ENCODE measurements around the gene TMEM38B. TPM values are rescaled to one million over a fixed set of nuclear protein-coding genes. Genes with fewer than 3 reads are reported as not detected.
"Not testable (repeated sequence)": the region's sequence is repeated elsewhere in the genome, so short reads cannot be mapped to it uniquely, and the experiment has no call there.

TMEM38B gene
- total RNA-seq, 1 experiment from 2014 or later = 12.5 TPM

DNA sequence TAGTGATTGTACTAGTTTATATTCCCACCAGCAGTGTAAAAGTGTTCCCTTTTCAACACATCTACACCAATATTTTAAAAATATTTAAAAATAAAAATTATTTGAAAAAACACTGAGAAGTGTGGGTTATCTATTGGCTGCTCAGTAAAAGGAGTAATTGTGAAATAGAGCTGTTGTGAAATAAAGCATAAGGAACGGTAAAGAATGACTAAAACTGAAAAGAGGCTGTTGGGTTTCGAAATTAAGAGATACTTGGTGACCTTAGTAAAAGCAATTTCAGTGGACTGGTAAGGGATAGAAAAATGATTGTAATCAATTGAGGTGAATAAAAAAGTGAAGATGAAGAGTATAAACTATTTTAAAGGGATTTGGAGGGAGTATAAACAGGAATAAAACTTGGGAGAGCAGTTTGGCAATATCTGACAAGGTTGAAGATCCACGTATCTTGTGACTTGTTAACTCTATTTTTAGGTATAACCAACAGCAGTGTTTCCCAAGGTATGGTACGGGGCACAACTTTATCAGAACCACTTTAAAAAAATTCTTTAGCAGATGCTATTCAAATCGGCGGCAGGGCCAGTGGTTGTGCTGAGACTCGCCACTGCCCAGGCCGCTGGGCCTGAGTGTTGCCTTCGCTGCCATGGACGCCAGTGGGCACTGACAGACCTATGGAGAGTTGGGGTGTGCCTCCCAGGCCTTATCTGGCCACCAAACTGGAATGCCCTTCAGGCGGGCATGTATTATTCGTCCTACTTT, 63.3 kb downstream of the TMEM38B start:
- peaks cover 6% of the 10 kb centered on the region for H3K4me1 Mint-ChIP-seq (ENCODE audit: insufficient read depth, unreplicated experiment)
- H3K27me3 Mint-ChIP-seq (ENCODE audit: insufficient read depth, unreplicated experiment) = no peaks in the 10 kb centered on the region
- TF ChIP-seq, protein P1, sequence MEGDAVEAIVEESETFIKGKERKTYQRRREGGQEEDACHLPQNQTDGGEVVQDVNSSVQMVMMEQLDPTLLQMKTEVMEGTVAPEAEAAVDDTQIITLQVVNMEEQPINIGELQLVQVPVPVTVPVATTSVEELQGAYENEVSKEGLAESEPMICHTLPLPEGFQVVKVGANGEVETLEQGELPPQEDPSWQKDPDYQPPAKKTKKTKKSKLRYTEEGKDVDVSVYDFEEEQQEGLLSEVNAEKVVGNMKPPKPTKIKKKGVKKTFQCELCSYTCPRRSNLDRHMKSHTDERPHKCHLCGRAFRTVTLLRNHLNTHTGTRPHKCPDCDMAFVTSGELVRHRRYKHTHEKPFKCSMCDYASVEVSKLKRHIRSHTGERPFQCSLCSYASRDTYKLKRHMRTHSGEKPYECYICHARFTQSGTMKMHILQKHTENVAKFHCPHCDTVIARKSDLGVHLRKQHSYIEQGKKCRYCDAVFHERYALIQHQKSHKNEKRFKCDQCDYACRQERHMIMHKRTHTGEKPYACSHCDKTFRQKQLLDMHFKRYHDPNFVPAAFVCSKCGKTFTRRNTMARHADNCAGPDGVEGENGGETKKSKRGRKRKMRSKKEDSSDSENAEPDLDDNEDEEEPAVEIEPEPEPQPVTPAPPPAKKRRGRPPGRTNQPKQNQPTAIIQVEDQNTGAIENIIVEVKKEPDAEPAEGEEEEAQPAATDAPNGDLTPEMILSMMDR (IDR thresholded peaks at IDR 0.05; ENCODE audit: unreplicated experiment) = no peak
- H3K4me3 Mint-ChIP-seq (ENCODE audit: unreplicated experiment) = no peak overlapping the region
- peak; percentile 44 for DNase-seq (ENCODE audit: unreplicated experiment)
- H3K9me3 Mint-ChIP-seq (ENCODE audit: unreplicated experiment) = peaks cover 29% of the 10 kb centered on the region
- BruUV-seq (replicated peaks) = no TSS peak
- H3K27ac Mint-ChIP-seq (ENCODE audit: low read depth, unreplicated experiment) = no peak overlapping the region
- peaks cover 12% of the 10 kb centered on the region for H3K36me3 Mint-ChIP-seq (ENCODE audit: insufficient read depth, unreplicated experiment)
- intact Hi-C loops (cut with micrococcal nuclease) = no loop called here
- ChIA-PET CTCF (no interaction called here), POLR2A (no interaction called here)

- ChIA-PET POLR2A (interaction anchor here (0.6 kb wide), 1 partner anchor 1206 kb away, joined by 3 read pairs; no protein-coding TSS in a partner anchor), CTCF (no interaction called here)
- H3K27ac Mint-ChIP-seq (ENCODE audit: low read depth, unreplicated experiment) = no peak overlapping the region
- no peaks in the 10 kb centered on the region for H3K27me3 Mint-ChIP-seq (ENCODE audit: insufficient read depth, unreplicated experiment)
- peaks cover 7% of the 10 kb centered on the region for H3K9me3 Mint-ChIP-seq (ENCODE audit: unreplicated experiment)
- DNase-seq (ENCODE audit: unreplicated experiment) = peak; percentile 16
- peaks cover 6% of the 10 kb centered on the region for H3K4me1 Mint-ChIP-seq (ENCODE audit: insufficient read depth, unreplicated experiment)
- intact Hi-C loops (cut with micrococcal nuclease) = no loop called here
- BruUV-seq (replicated peaks) = no TSS peak
- no peak overlapping the region for H3K4me3 Mint-ChIP-seq (ENCODE audit: unreplicated experiment)
- H3K36me3 Mint-ChIP-seq (ENCODE audit: insufficient read depth, unreplicated experiment) = peaks cover 11% of the 10 kb centered on the region
- TF ChIP-seq, protein P1 (IDR thresholded peaks at IDR 0.05; ENCODE audit: unreplicated experiment) = no peak
Observed at GRCh38 chr9:105760053-105760452, 65.7 kb downstream of the TMEM38B start.

DNA sequence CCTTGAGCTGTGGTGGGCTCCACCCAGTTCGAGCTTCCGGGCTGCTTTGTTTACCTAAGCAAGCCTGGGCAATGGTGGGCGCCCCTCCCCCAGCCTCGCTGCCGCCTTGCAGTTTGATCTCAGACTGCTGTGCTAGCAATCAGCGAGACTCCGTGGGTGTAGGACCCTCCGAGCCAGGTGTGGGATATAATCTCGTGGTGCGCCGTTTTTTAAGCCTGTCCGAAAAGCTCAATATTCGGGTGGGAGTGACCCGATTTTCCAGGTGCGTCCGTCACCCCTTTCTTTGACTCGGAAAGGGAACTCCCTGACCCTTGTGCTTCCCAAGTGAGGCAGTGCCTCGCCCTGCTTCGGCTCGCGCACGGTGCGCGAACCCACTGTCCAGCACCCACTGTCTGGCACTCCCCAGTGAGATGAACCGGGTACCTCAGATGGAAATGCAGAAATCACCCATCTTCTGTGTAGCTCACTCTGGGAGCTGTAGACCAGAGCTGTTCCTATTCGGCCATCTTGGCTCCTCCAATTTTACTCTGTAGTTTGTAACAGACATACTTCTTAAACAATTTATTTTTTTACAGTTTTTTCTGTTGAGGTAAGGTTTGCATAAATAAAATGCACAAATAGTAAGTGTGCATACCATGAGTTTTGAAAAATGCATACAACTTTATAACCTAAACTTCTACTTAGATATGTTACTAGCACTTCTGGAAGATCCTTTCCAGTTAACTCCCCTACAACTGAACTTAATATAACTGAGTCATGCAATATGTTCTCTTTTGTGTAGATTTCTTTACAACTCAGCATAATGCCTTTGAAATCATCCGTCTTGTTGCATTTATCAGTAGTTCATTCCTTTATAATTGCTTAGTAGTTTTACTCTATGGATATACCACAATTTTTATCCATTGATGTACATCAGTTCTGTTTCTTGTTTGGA, 88.5 kb downstream of the TMEM38B start:
- intact Hi-C loops (cut with micrococcal nuclease); H3K9me3 Mint-ChIP-seq (ENCODE audit: unreplicated experiment); H3K4me1 Mint-ChIP-seq (ENCODE audit: insufficient read depth, unreplicated experiment); H3K27ac Mint-ChIP-seq (ENCODE audit: low read depth, unreplicated experiment); DNase-seq (ENCODE audit: unreplicated experiment); H3K4me3 Mint-ChIP-seq (ENCODE audit: unreplicated experiment); H3K27me3 Mint-ChIP-seq (ENCODE audit: insufficient read depth, unreplicated experiment); CTCF ChIA-PET; BruUV-seq (replicated peaks); POLR2A ChIA-PET; H3K36me3 Mint-ChIP-seq (ENCODE audit: insufficient read depth, unreplicated experiment): not testable (repeated sequence)

DNA sequence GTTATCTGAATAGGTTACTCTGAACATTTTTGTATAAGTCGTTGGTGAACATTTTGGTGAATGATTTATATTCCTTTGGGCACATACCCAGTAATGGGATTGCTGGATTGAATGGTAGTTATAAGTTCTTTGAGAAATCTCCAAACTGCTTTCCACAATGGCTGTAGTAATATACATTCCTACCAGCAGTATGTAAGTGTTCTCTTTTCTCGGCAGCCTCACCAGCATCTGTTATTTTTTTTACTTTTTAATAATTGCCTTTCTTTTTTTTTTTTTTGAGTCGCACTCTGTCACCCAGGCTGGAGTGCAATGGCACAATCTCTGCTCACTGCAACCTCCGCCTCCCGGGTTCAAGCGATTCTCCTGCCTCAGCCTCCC, 89.1 kb downstream of the TMEM38B start:
- CTCF ChIA-PET; BruUV-seq (replicated peaks); POLR2A ChIA-PET: not testable (repeated sequence)

GRCh38 chr9:105786796-105787195, 92.5 kb downstream of the TMEM38B start:
- POLR2A ChIA-PET; BruUV-seq (replicated peaks); CTCF ChIA-PET; H3K4me1 Mint-ChIP-seq (ENCODE audit: insufficient read depth, unreplicated experiment); H3K36me3 Mint-ChIP-seq (ENCODE audit: insufficient read depth, unreplicated experiment); intact Hi-C loops (cut with micrococcal nuclease); DNase-seq (ENCODE audit: unreplicated experiment); H3K27ac Mint-ChIP-seq (ENCODE audit: low read depth, unreplicated experiment); H3K4me3 Mint-ChIP-seq (ENCODE audit: unreplicated experiment); H3K27me3 Mint-ChIP-seq (ENCODE audit: insufficient read depth, unreplicated experiment): not testable (repeated sequence)
- peaks cover 27% of the 10 kb centered on the region for H3K9me3 Mint-ChIP-seq (ENCODE audit: unreplicated experiment)

More for the DNA sequence above, 89.1 kb downstream of the TMEM38B start:
- H3K4me3 Mint-ChIP-seq (ENCODE audit: unreplicated experiment); H3K4me1 Mint-ChIP-seq (ENCODE audit: insufficient read depth, unreplicated experiment); DNase-seq (ENCODE audit: unreplicated experiment); H3K27me3 Mint-ChIP-seq (ENCODE audit: insufficient read depth, unreplicated experiment); H3K36me3 Mint-ChIP-seq (ENCODE audit: insufficient read depth, unreplicated experiment); intact Hi-C loops (cut with micrococcal nuclease); H3K27ac Mint-ChIP-seq (ENCODE audit: low read depth, unreplicated experiment): not testable (repeated sequence)
- H3K9me3 Mint-ChIP-seq (ENCODE audit: unreplicated experiment) = peaks cover 13% of the 10 kb centered on the region

Data from MCF 10A (cell line).